H1 (cell line): ENCODE results near the gene COX6A1.

Experiments
- EP300 ChIP-seq, 2 experiments: IDR thresholded peaks; 1 replicate in 1 of 2; 2 replicates in 1 of 2; pipeline ENCODE4 v1.6.1; 2011 to 2012; ENCODE audit warnings: low read depth in 2 of 2, low read length in 2 of 2, mild to moderate bottlenecking in 2 of 2, borderline replicate concordance in 1 of 2, inconsistent platforms in 1 of 2, moderate library complexity in 1 of 2
- GTF2F1 ChIP-seq: IDR thresholded peaks from 2 replicates; pipeline ENCODE4 v1.6.1; 2012; ENCODE audit warnings: low read depth, low read length, improper control_type of control experiment, borderline replicate concordance
- MAFK ChIP-seq: IDR thresholded peaks from 2 replicates; pipeline ENCODE4 v1.6.1; 2012; ENCODE audit warnings: low read depth, mild to moderate bottlenecking, improper control_type of control experiment, low read length
- NANOG ChIP-seq: IDR thresholded peaks from 2 replicates; pipeline ENCODE4 v1.6.1; 2011; ENCODE audit warnings: low read length, low read depth, mild to moderate bottlenecking, inconsistent platforms; ENCODE audit not compliant: insufficient read depth, poor library complexity, severe bottlenecking
- POLR2A ChIP-seq, 2 experiments: IDR thresholded peaks; 1 replicate in 1 of 2; 2 replicates in 1 of 2; pipeline ENCODE4 v1.6.1; 2011; ENCODE audit warnings: low read depth in 2 of 2, low read length in 2 of 2, mild to moderate bottlenecking in 2 of 2; ENCODE audit errors: control extremely low read depth in 1 of 2
- RAD21 ChIP-seq, 2 experiments: IDR thresholded peaks in 1 of 2; conservative IDR thresholded peaks in 1 of 2; 2 replicates each; pipeline ENCODE4 v1.6.1; 2011; ENCODE audit warnings: low read depth in 2 of 2, low read length in 2 of 2, improper control_type of control experiment in 1 of 2, inconsistent platforms in 1 of 2, mild to moderate bottlenecking in 1 of 2, moderate library complexity in 1 of 2
- RBBP5 ChIP-seq: IDR thresholded peaks from 2 replicates; pipeline ENCODE4 v1.7.1; 2012; ENCODE audit warnings: low read depth, mild to moderate bottlenecking, inconsistent platforms, low read length, moderate library complexity, borderline replicate concordance
- RFX5 ChIP-seq: IDR thresholded peaks from 2 replicates; pipeline ENCODE4 v1.6.1; 2011; ENCODE audit warnings: low read depth, low read length, improper control_type of control experiment, borderline replicate concordance
- SAP30 ChIP-seq: fragments of 300-600 bp; sonication (generic); IDR thresholded peaks from 2 replicates; pipeline ENCODE4 v1.7.1; 2012; ENCODE audit warnings: low read length, moderate library complexity, mild to moderate bottlenecking, inconsistent platforms; ENCODE audit not compliant: insufficient read depth, insufficient replicate concordance
- SIN3A ChIP-seq, 2 experiments: IDR thresholded peaks in 1 of 2; conservative IDR thresholded peaks in 1 of 2; 2 replicates each; pipeline ENCODE4 v1.6.1; 2011 to 2012; ENCODE audit warnings: low read length in 2 of 2, improper control_type of control experiment in 1 of 2, low read depth in 1 of 2, mild to moderate bottlenecking in 1 of 2
- TBP ChIP-seq: IDR thresholded peaks from 2 replicates; pipeline ENCODE4 v1.6.1; 2011; ENCODE audit warnings: low read depth, low read length, improper control_type of control experiment
- TF ChIP-seq, protein P1 (sequence below), 3 experiments: IDR thresholded peaks; 1 replicate in 2 of 3; 2 replicates in 1 of 3; pipeline versions ENCODE4 v1.5.1 to v1.6.1; 2011; ENCODE audit warnings: low read length in 3 of 3, mild to moderate bottlenecking in 3 of 3, inconsistent platforms in 2 of 3, low read depth in 1 of 3, moderate library complexity in 1 of 3; ENCODE audit not compliant: insufficient read depth in 1 of 3; ENCODE audit errors: control extremely low read depth in 1 of 3
- TF ChIP-seq, protein P2 (sequence below): IDR thresholded peaks from 2 replicates; pipeline ENCODE4 v1.6.1; 2012; ENCODE audit warnings: inconsistent platforms
- TF ChIP-seq, protein P3 (sequence below): IDR thresholded peaks from 2 replicates; pipeline ENCODE4 v1.6.1; 2012; ENCODE audit warnings: low read length, inconsistent platforms

DNA sequence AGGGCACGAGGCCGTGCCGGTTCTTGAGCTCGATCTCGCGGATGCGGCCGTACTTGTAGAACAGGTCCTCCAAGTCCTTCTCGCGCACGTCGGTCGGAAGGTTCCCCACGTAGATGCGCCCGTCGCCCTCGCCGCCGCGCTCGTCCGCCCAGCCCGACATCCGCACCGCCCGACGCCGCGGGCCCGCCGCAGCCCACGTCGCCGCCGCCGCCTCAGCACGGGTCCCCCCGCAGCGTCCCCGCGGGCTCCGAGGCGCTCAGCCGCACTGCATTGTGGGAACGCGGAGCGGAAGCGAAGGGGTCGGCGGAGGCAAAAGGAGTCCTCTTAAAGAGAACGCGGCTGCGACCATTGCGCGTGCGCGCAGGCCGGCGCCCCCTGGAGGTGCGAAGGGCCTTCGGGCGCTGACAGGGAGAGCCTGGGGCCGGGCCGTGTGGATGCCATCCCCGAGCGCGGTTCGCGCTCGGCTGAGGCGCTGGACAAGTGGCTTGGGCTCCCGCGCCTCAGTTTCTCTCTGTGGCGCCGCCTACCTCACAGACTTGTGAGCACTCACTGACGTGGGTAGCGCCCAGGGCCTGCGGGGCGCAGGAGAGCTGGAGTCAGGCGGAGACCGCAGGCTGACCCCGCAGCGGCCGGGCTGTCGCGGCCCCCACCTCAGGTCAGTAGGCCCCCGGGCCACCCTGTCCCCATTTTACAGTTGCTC lies 31.7 kb downstream of the COX6A1 start, which contains the start of gene SRSF9:
- TF ChIP-seq SAP30 (no peak), POLR2A (IDR thresholded peaks at IDR 0.05; ENCODE audit: control extremely low read depth in 1 of 2, low read depth in 2 of 2, low read length in 2 of 2) (peak; percentile 66 to 89), GTF2F1 (no peak), RBBP5 (peak; percentile 59; the same call in 1 of the 2 replicates), RFX5 (no peak), SIN3A (conservative IDR thresholded peaks at IDR 0.05 in 1 of 2, IDR thresholded peaks at IDR 0.05 in 1 of 2; ENCODE audit: low read depth in 1 of 2, low read length in 2 of 2) (peak; percentile 71 to 76; a peak in 2 of 4 replicates), TBP (peak; percentile 67), MAFK (no peak), NANOG (no peak), RAD21 (IDR thresholded peaks at IDR 0.05 in 1 of 2, conservative IDR thresholded peaks at IDR 0.05 in 1 of 2; ENCODE audit: low read depth in 2 of 2, low read length in 2 of 2) (peak in 1 of 2 experiments; percentile 37; a peak in 2 of 4 replicates), EP300 (IDR thresholded peaks at IDR 0.05; ENCODE audit: borderline replicate concordance in 1 of 2, low read depth in 2 of 2, low read length in 2 of 2) (no peak)
- TF ChIP-seq, protein P1, sequence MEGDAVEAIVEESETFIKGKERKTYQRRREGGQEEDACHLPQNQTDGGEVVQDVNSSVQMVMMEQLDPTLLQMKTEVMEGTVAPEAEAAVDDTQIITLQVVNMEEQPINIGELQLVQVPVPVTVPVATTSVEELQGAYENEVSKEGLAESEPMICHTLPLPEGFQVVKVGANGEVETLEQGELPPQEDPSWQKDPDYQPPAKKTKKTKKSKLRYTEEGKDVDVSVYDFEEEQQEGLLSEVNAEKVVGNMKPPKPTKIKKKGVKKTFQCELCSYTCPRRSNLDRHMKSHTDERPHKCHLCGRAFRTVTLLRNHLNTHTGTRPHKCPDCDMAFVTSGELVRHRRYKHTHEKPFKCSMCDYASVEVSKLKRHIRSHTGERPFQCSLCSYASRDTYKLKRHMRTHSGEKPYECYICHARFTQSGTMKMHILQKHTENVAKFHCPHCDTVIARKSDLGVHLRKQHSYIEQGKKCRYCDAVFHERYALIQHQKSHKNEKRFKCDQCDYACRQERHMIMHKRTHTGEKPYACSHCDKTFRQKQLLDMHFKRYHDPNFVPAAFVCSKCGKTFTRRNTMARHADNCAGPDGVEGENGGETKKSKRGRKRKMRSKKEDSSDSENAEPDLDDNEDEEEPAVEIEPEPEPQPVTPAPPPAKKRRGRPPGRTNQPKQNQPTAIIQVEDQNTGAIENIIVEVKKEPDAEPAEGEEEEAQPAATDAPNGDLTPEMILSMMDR (IDR thresholded peaks at IDR 0.05; ENCODE audit: control extremely low read depth in 1 of 3, insufficient read depth in 1 of 3, low read depth in 1 of 3, low read length in 3 of 3) = peak; percentile 73 to 86 (median 78)
- TF ChIP-seq, protein P2, sequence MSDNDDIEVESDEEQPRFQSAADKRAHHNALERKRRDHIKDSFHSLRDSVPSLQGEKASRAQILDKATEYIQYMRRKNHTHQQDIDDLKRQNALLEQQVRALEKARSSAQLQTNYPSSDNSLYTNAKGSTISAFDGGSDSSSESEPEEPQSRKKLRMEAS = peak; percentile 12
- TF ChIP-seq, protein P3, sequence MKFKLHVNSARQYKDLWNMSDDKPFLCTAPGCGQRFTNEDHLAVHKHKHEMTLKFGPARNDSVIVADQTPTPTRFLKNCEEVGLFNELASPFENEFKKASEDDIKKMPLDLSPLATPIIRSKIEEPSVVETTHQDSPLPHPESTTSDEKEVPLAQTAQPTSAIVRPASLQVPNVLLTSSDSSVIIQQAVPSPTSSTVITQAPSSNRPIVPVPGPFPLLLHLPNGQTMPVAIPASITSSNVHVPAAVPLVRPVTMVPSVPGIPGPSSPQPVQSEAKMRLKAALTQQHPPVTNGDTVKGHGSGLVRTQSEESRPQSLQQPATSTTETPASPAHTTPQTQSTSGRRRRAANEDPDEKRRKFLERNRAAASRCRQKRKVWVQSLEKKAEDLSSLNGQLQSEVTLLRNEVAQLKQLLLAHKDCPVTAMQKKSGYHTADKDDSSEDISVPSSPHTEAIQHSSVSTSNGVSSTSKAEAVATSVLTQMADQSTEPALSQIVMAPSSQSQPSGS = no peak
